Stimulated activated CD8-positive, alpha-beta memory T cell treated with anti-CD3 and anti-CD28 coated beads, Interleukin-15, amount 100 ng/mL, for 48 hours (primary cell): ENCODE data around the gene CDKN2B-AS1.

ENCODE experiments used
- DNase-seq, 2 donors: peaks; one replicate each; pipeline ENCODE4 v3.0.0-alpha.2; 2020; ENCODE audit warnings: low read depth in 2 of 2

The CDKN2B-AS1 gene

DNA sequence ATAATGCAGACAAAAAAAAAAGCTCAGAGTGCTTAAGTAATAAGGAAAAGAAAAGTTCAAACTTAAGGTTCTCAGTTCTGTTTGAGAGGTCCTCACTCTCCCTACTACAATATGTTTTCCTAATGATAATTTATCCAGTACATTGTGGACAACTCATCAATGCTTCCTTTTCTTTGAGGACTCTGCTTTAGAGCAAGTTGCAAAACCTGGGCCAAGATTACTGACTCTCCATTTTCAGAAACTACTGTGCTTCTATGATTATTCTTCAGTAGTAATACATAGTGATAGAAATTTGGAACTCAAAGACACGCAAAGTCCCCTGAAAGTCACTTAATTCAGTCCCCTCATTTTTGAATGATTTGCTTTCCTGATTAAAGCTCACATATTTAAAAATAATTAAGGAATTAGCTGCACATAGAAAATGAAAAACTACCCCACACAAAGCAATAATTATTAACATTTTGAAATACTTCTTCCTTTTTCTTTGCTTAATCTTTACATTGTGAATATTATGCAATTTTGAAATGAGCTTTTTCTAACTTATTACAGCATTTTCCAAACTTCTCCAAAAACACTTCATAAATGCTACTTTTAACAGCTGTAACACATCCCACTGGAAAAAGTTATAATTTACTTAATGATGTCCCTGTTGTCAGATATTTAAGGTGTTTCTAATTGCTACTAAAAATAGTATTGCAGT lies 11.6 kb upstream of the CDKN2B-AS1 start:
- no peak for DNase-seq

DNA sequence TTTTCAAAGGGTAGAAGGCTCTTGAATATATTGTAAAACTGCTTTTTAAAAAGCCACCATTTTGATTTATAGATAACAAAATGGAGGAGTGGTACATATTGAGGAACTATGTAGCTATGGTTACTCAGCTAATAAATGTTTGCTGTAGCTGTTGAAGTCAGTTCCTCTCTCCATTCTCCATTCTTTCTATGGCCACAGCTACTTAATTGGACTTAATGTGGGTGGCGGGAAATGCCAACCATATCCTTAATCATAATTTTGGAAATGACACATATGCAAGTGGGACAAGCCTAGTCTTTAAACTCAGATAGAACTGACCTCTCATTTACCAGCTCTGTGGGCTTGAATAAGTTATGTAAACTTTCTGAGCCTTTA lies 11.0 kb upstream of the CDKN2B-AS1 start:
- no peak for DNase-seq

DNA sequence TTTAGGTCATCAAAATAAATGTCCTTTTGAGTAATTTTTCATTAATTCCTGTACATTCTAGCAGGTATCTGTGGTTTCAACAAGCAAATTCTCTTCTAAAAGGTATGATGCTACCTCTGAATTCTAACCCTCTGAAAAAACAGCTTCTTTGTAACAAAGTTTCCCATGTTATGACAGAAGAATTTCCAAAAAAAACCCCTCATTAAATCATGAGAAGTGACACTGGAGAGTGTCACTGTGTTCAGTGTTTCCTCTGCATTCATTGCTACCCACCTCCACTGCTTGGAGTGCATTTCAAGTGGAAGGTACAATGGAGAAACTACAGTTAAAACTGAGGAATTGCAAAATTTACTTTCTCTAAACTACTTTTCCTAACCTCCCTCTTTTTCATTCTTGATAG lies 10.5 kb upstream of the CDKN2B-AS1 start:
- DNase-seq: no peak

DNA sequence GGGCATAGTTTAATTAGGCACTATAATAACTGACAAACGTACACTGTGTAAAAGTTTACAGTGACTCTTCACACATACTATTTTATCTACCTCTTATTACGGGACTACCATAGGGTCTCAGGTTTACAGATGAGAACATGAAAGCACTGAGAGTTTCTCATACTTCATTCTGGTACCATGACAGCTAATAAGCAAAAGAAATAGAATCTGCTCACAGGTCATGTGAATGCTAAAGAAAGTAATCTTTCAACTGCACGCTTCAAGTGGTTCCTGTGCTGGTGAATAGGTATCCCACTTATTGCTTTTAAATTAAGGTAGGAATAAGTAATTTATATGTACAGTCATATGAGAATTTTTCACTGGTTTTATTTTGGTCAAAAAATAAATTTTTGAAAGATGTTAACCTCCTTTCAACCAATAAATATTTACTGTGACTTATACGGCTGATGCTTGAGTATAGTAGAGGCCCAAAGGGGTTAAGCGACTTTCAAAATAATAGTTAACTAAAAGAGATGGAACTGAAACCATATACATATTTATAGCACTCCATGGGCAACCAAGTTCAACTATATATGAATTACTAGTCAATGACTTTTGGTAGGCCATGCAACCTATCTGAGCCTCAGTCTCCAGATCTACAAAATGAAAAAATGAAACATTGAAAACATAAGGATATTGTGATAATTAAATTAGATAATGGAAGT lies 8.5 kb upstream of the CDKN2B-AS1 start:
- no peak for DNase-seq

DNA sequence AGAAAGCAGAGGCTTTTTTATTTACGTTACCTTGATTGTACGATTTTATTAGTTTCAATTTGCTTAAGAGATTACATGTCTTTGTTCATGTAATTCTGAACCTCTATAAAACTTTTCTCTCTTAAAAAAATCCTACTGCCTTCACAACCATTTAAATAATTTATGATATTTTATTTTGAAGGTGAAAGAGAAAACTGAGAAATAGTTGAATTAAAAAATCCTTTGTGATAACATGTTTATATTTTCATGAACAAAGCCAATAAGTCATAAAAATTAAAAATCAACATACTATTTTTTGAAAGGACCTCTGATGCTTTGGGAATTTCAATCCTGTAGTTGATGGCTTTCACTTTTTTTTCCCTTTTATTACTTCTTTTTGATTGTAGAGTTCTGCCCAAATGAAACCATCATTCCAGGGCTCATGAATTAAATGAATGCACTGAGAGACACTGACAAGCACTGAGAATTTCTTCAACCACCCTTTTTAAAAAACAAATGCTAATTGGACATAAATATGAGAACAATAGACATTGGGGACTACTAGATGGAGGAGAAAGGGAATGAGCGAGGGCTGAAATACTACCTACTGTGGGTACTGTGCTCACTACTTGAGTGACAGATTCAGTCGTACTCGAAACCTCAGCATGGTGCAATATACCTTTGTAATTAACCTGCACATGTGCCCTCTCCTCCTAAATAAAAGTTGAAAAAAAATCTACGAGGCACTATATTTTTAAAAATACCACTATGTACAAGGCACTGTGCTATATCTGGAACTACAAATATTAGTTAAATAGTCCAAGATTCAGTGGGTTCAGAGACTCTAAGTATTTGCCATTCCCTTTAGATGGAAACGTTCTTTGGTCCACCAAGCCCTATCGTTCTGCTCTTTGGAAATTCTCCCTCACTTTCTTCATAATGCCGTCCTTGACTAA lies 6.3 kb upstream of the CDKN2B-AS1 start:
- no peak for DNase-seq

DNA sequence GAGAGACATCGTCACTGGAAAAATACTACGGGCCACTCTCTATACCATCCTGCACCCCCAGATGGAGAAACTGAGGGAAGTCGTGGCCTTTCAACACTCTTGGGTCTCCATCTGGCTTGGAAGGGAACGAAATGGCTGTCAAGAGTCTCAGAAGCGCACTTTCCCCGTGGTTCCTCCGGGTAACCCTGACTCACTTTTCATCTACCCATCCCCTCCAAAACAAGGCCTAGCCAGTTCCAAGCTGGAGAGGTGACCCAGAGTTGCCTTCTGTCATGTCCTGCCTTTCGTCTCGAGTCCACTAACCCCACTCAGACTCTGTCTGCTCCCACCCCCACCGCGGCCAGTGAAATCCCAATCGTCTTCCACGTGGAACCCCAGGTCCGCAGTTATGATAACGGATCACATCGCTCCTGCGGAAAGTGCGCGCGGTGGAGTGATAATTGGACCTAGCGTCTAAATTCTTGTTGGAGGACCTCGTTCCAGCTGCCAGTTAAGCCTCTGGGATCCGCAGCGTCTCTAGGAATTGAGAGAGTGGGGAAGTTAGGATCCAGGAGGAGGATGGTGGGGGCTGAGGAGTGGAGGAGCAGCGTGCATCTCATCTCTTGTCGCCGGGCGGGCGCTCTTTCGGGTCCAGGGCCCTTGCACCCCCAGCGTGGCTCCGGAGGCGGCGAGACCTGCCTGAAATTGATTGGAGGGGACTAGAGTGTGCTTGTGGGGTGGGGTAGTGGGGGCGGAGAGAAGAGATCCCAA lies 5.0 kb upstream of the CDKN2B-AS1 start:
- no peak for DNase-seq

DNA sequence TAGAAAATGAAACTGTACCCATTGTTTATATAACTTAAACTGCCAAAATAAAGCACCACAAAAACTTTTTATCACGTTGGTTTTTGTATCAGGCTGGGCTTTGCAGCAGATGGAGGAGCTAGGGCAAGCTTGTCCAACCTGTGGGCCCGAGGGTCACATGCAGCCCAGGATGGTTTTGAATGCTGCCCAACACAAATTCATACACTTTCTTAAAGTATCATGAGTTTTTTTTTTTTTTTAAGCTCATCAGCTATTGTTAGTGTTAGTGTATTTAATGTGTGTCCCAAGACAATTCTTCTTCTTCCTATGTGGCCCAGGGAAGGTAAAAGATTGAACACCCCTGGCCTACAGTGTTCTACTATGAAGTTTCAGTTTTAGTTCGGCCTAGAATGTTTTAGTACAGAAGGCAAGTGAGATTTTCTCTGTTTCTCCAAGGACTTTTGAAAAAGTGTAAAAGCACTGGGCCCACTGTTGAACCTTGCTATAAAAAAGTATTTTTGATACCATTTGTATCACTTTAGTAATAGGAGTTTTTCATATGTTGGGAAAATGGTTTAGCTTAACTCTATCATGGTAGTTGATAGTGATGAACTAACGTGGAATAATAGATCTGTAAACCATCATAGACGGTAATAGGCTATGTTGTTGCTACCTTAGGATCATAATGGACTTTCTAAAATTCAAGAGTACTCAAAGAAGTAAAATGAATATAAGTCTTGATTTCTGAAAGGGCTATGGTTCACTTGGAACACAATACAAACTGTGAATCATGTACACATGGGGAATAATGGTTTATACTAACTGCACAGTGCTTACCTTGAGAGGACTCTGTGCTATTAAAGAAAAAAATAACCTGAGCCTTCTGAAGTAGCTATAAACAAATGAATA lies 3.3 kb upstream of the CDKN2B-AS1 start:
- no peak for DNase-seq

DNA sequence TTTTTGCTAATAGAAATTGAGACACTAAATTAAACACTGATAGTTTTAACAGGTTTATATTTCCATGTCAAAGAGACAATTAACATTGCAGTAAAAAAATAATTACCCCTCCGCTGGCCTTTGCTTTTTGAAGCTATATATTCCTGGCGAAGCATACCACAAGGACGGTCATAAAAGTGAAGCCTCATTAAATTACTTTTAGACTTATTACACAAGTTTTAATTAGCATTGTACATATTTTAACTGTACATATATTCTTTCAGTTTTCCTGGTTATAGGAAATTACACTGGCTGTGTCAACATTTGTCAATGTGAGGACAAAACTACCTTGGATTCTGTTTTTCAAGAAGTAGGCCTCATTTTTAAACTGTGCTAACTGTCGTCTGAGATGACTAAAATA lies 1.6 kb upstream of the CDKN2B-AS1 start:
- no peak for DNase-seq

DNA sequence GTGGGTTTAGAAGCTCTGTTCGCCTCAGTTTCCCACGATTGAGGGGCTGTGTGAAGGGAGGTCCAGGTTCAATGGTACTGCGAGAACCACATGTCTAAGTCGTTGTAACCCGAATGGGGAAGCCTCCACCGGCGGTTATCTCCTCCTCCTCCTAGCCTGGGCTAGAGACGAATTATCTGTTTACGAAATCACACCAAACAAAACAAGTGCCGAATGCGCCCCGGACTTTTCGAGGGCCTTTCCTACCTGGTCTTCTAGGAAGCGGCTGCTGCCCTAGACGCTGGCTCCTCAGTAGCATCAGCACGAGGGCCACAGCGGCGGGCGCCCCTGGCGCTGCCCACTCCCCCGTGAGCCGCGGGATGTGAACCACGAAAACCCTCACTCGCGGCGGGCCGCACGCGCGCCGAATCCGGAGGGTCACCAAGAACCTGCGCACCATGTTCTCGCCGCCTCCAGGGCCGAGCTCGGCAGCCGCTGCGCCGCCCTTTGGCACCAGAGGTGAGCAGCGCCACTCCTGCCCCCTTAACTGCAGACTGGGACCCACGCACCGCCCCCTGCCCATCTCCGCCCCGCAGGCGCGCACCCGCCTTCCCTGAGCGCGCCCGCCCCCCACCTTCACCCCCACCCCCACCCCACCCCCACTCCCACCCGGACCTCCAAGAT lies 567 bp upstream of the CDKN2B-AS1 start, which contains the start of gene CDKN2A:
TSS of gene CDKN2A (minus strand) at position 500 of the 663 bp plus-strand sequence.
- no peak for DNase-seq

DNA sequence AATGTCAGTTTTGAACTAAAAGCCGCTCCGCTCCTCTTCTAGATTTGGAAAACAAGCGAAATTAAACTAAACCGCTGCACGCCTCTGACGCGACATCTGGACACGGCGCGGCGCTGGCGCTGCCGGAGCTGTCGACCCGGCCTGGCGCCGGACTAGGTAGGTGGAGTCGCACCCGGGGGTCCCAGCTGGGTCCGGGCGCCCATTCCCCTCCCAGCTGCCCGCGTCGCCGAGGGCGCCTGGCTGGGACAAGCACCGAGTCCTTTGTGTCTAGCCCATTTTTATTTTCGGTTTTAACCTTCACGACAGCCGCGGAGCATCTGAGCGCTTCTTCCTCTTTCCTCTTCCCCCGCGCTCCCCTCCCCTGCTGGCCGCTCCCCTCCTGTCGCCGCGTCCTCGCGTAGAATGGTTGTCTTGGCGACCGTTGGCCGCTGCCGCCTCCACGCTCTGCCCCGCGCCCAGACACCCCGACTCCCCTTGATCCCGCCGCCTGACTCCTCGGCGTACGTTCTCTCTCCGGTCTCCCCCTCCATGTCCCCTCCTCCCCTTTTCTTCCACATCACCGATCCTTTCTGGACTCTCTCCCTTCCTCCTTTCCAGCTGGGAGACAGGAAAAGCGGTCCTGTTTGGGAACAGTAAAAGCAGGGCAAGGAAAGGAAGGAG lies 545 bp downstream of the CDKN2B-AS1 start:
- peak; percentile 53 to 62 for DNase-seq

DNA sequence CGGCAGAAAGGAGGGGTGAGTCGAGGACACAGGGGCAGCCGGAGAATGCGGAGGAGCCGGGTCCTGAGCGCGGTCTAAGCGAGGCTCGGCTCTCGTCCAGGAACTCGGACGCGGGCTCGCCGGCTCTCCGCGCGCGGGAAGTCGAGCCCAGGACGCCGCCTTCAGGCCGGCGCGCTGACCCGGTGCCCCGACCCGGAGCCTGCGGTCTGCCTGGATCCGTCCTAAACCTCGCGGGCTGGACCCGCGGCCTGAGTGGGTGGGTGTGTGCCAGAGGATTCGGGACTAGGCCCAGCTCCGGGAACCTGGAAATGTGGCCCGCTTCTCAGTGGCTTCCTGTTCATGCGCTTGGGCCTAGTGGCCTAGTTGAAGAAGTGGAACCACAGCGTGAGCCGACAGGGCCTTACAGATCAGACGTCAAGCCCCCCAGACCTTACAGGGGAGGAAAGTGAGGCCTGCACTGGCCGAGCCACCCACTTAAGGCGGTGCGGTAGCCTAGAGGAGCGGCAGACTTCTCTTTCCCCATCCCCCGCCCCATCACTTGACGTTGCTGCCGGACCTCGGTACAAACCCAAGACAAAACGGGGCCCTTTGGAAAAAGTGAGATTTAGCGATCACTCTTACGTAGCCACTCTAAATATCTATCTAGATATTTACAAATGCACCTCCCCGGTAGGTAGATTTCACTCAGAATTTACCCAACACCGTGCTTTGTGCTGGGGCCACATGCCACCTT lies 1.2 kb downstream of the CDKN2B-AS1 start:
- no peak for DNase-seq

DNA sequence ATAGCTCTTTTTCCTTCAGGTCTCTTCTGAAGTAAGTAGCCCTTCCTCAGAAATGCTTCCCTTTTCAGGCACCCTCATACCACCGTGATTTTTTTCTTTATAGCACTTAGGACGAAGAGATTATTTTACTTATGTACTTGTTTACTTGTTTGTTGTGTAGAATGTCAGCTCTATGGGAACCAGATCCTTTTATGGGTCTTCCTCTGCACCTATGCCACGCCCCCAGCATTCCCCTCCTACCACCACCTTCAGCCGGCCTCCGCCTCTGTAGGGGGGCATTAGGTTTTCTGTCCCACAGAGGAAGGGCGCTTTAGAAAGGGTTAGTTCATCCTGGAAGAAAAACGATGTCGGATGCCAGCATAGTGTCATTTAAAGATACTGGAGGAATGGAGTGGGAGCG lies 1.8 kb downstream of the CDKN2B-AS1 start:
- no peak for DNase-seq

DNA sequence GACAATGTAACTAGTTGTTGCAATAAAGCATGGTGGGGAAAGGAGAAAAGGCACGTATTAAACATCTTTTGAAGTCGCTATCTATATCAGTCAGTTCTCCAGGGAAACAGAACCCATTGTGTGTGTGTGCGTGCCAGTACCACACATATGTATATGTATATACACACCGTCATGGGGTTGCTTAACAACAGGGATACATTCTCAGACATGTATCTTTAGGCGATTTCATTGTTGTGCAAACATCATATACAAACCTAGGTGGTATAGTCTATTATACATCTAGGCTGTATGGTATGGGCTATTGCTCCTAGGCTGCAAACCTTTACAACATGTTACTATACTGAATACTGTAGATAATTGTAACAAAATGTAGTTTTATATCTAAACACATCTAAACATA lies 2.3 kb downstream of the CDKN2B-AS1 start:
- DNase-seq: no peak

DNA sequence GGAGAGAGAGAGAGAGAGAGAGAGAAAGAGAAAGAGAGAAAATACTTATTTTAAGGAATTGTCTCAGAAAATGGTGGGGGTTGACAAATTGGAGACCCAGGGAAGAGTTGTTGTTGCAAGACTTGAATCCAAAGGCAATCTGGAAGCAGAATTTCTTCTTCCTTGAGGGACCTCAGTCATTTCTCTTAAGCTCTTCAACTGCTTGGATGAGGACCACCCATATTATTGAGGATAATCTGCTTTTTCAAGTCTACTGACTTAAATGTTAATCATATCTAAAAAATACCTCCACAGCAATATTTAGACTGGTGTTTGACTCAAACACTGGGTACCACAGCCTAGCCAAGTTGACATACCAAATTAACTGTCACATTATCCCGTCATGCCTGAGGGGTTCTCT lies 2.9 kb downstream of the CDKN2B-AS1 start:
- no peak for DNase-seq

DNA sequence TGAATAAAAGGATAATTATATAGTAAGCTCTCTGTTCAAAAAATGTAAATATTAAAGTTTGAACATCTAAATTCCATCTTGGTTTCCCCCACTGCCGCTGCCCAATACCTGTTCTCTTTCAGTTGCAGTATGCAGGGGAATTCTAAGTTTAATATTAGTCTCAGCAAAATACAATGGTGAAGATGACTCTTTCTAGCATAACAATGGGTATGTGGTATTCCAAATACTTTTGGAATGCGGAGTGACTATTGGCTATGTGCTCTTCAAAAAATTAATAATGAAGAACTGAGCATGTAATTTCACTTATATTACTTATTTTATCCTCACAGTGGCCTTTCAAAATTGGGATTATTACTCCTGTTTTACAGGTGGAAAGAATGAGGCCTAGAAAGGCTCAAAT lies 3.4 kb downstream of the CDKN2B-AS1 start:
- DNase-seq: no peak

DNA sequence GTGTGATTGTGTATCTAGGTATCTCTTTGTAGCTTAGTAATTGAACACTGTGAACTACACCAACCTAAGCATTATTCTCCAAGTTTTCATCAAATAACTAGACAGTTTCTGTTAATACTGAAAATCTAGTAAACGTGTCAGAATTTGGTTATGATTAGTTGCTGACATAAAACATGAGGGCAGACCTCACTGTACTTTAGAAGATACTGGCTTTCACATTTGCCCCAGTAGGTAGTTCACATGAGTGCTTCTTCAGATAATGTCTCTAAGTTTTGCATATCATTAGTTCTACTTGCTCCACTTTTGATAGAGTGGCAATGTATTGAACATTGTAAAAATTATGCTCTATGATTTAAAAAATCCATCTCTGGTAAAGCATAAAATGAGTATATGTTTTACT lies 7.4 kb downstream of the CDKN2B-AS1 start:
- DNase-seq: no peak

DNA sequence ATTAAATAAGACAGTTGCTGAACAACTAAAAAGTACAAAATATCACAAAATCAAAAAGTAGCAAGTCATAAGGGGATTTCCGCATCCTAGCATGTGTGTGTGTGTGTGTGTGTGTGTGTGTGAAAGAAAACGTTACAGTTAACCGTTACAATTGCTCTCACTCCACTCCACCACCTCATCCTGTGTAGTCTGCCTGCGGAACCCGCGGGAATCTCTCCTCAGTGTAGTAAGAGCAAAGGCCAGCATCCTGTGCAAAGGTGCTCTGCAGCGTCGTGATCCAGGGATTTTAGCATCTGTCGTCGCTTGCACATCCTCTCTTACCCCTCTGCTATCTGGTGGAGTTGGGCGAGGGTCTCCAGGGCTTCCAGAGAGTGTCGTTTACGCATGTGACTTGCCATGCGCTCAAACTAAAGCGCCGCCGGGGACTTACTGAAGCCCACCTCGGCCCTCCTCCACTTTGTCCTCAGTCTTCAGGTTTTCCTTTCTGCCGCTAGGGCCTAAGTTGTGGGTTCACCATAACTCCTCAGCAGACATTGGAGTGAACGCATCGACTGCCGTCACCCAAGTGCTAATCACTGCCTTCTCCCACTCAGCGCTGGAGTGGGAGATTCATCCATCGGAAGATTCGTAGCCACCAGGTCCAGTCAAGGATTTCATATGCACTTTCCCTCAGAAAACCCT lies 10.6 kb downstream of the CDKN2B-AS1 start:
- no peak for DNase-seq
